GM12878 (cell line): ENCODE measurements around the gene MAP1S. TPM values are rescaled to one million over a fixed set of nuclear protein-coding genes. Genes with fewer than 3 reads are reported as not detected.

Experiments used
- ATAC-seq: fragments of 200-7000 bp; cut with Tn5 transposase; 3 replicates; pipeline ENCODE4 v1.9.1; 2020; ENCODE audit warnings: mild to moderate bottlenecking, moderate library complexity
- BruUV-seq: library from RNA; stranded (reverse); fragments of 400-500 nt; replicated peaks from 2 replicates; lab custom pipeline; 2021; lab: Mats Ljungman, UMichigan
- CTCF ChIA-PET: fragments of 300-600 bp; sonication (Branson Sonifier 250); formaldehyde crosslinking; extraction: SDS; loops from one replicate; lab custom pipeline; 2021; ENCODE audit warnings: inconsistent platforms; lab: Yijun Ruan, JAX
- POLR2A ChIA-PET: fragments of 350-600 bp; formaldehyde crosslinking; extraction: SDS; loops from one replicate; lab custom pipeline; 2021; ENCODE audit warnings: inconsistent platforms; lab: Charles Lee
- RAD21 ChIA-PET: fragments of 300-600 bp; sonication (Branson Sonifier 250); formaldehyde crosslinking; loops from one replicate; lab custom pipeline; 2023; ENCODE audit warnings: antibody characterized with exemption; ENCODE audit not compliant: unreplicated experiment; lab: Charles Lee
- SMC1A ChIA-PET: fragments of 300-600 bp; sonication (Branson Sonifier 250); formaldehyde crosslinking; loops from one replicate; lab custom pipeline; 2023; ENCODE audit not compliant: unreplicated experiment, uncharacterized antibody; lab: Charles Lee
- DNase-seq: peaks from one replicate; pipeline ENCODE4 v3.0.0-alpha.2; 2011; ENCODE audit warnings: low read depth, low spot score
- FAIRE-seq: peaks from 3 replicates; lab custom pipeline; 2011; peaks lifted over from hg19 to GRCh38; lab: Jason Lieb, UNC
- H2AFZ ChIP-seq: 2 replicates; pipeline ENCODE4 v1.6.0; 2011; ENCODE audit warnings: low read depth, low read length, control low read depth; ENCODE audit not compliant: control insufficient read depth
- H3K27ac ChIP-seq: 2 replicates; pipeline ENCODE4 v1.5.1; 2011; ENCODE audit warnings: control low read depth; ENCODE audit not compliant: control insufficient read depth, insufficient read depth
- H3K27me3 ChIP-seq, 2 experiments: replicated peaks in 1 of 2; 2 replicates each; pipeline versions ENCODE4 v1.6.0 to v1.6.1; 2011; ENCODE audit warnings: low read length in 1 of 2; ENCODE audit not compliant: control insufficient read depth in 2 of 2, insufficient read depth in 2 of 2
- H3K36me3 ChIP-seq, 2 experiments: 2 replicates each; pipeline ENCODE4 v1.5.1; 2011; ENCODE audit warnings: low read length in 1 of 2; ENCODE audit not compliant: control insufficient read depth in 2 of 2, insufficient read depth in 2 of 2
- H3K4me1 ChIP-seq: 2 replicates; pipeline ENCODE4 v1.6.1; 2011; ENCODE audit warnings: mild to moderate bottlenecking, low read length, moderate library complexity, mixed read lengths; ENCODE audit not compliant: control insufficient read depth, insufficient read depth
- H3K4me2 ChIP-seq: 2 replicates; pipeline ENCODE4 v1.6.0; 2011; ENCODE audit warnings: control low read depth; ENCODE audit not compliant: control insufficient read depth, insufficient read depth
- H3K4me3 ChIP-seq: fragments of 200-600 bp; sonication (generic); 2 replicates; pipeline ENCODE4 v1.5.1; 2016
- H3K79me2 ChIP-seq: 2 replicates; pipeline ENCODE4 v1.6.0; 2011; ENCODE audit warnings: low read length; ENCODE audit not compliant: control insufficient read depth, insufficient read depth
- H3K9ac ChIP-seq: 2 replicates; pipeline ENCODE4 v1.8.0; 2011; ENCODE audit warnings: low read length, control low read depth, mixed read lengths; ENCODE audit not compliant: control insufficient read depth, insufficient read depth
- H3K9me3 ChIP-seq: replicated peaks from 3 replicates; pipeline ENCODE4 v1.5.1; 2011; ENCODE audit warnings: mild to moderate bottlenecking, low read length; ENCODE audit not compliant: control insufficient read depth, insufficient read depth
- H4K20me1 ChIP-seq: 2 replicates; pipeline ENCODE4 v1.6.0; 2011; ENCODE audit not compliant: control insufficient read depth, insufficient read depth
- BACH1 ChIP-seq: fragments of 450-650 bp; IDR thresholded peaks from 2 replicates; pipeline ENCODE4 v1.6.1; 2017; ENCODE audit warnings: mild to moderate bottlenecking, borderline replicate concordance
- EP300 ChIP-seq, 2 experiments: fragments of 150-350 bp in 1 of 2; IDR thresholded peaks; 2 replicates each; pipeline ENCODE4 v1.6.1; 2011 to 2012; ENCODE audit warnings: low read depth in 2 of 2, low read length in 2 of 2, borderline replicate concordance in 1 of 2, improper control_type of control experiment in 1 of 2, inconsistent platforms in 1 of 2; ENCODE audit not compliant: control insufficient read depth in 1 of 2
- POU2F2 ChIP-seq: IDR thresholded peaks from 3 replicates; pipeline ENCODE4 v1.6.1; 2011; ENCODE audit warnings: low read depth, mild to moderate bottlenecking, low read length, borderline replicate concordance
- RBBP5 ChIP-seq: fragments of 200-600 bp; sonication (generic); conservative IDR thresholded peaks from 2 replicates; pipeline ENCODE4 v1.6.1; 2016
- SIN3A ChIP-seq: IDR thresholded peaks from 2 replicates; pipeline ENCODE4 v1.6.1; 2012; ENCODE audit warnings: low read depth, low read length, improper control_type of control experiment
- SIX5 ChIP-seq: IDR thresholded peaks from 2 replicates; pipeline ENCODE4 v1.6.1; 2011; ENCODE audit warnings: mild to moderate bottlenecking, low read depth, low read length, moderate library complexity; ENCODE audit not compliant: severe bottlenecking
- SPI1 ChIP-seq: IDR thresholded peaks from 2 replicates; pipeline ENCODE4 v1.6.1; 2011; ENCODE audit warnings: low read depth, mild to moderate bottlenecking, low read length, moderate library complexity, borderline replicate concordance; ENCODE audit not compliant: insufficient read depth
- SUZ12 ChIP-seq: fragments of 200-600 bp; sonication (generic); IDR thresholded peaks from one replicate; pipeline ENCODE4 v1.6.1; 2018; ENCODE audit warnings: antibody characterized with exemption, mild to moderate bottlenecking; ENCODE audit not compliant: unreplicated experiment
- TARDBP ChIP-seq: IDR thresholded peaks from 2 replicates; pipeline ENCODE4 v1.6.1; 2016; ENCODE audit warnings: borderline replicate concordance
- ZNF207 ChIP-seq: fragments of 450-650 bp; IDR thresholded peaks from 2 replicates; pipeline ENCODE4 v1.6.1; 2014; ENCODE audit warnings: antibody characterized with exemption, mild to moderate bottlenecking, borderline replicate concordance
- WGBS: methylation state at CpG from one replicate; pipeline ENCODE4 v1.1.6; 2016; ENCODE audit warnings: low lambda C conversion rate; ENCODE audit not compliant: insufficient replicate concordance, insufficient coverage; ENCODE audit errors: missing lambda C conversion rate; 5-methylcytosine and 5-hydroxymethylcytosine counted together
- in situ Hi-C: fragments of 300-500 bp; cut with MboI; formaldehyde crosslinking; loops from 9 replicates; pipeline ENCODE4 v1.14.3; 2018; ENCODE audit warnings: mixed read lengths
- intact Hi-C: fragments of 100-400 bp; cut with micrococcal nuclease; formaldehyde crosslinking; loops from one replicate; pipeline ENCODE4 v1.14.2; 2022; ENCODE audit not compliant: unreplicated experiment
- polyA plus RNA-seq, 11 experiments: library from polyadenylated mRNA; depleted of rRNA in 4 of 11; unstranded in 6 of 11; stranded (reverse) in 5 of 11; fragments of >200 nt; fragmentation: Nextera tagmentation in 4 of 11; fragmentation: Illumina TruSeq in 1 of 11; extraction: Ambion mirVana in 4 of 11; extraction: Trizol in 1 of 11; gene quantifications; 1 replicate in 1 of 11; 2 replicates in 10 of 11; pipeline versions ENCODE4 v1.2.1 to v1.2.3, GENCODE V29; 2011 to 2016; ENCODE audit warnings: inconsistent platforms in 2 of 11, missing spikeins in 2 of 11, low read depth in 1 of 11
- total RNA-seq, 4 experiments: library from RNA; depleted of rRNA in 3 of 4; stranded (reverse); fragments of >200 nt in 3 of 4; fragmentation: Illumina TruSeq in 1 of 4; extraction: Trizol in 1 of 4; gene quantifications; 2 replicates each; pipeline versions ENCODE4 v1.2.1 to v1.2.3, GENCODE V29; 2013 to 2021
- TF ChIP-seq, protein P1 (sequence below): fragments of 450-650 bp; IDR thresholded peaks from 2 replicates; pipeline ENCODE4 v1.6.1; 2016; ENCODE audit warnings: mild to moderate bottlenecking

The MAP1S gene
- total and polyA plus RNA-seq, 10 of the 15 experiments (the other 5 are each of a cell fraction or from before 2014, with no cell fraction given) = 2.1 to 63.9 (median 15.0) TPM

DNA sequence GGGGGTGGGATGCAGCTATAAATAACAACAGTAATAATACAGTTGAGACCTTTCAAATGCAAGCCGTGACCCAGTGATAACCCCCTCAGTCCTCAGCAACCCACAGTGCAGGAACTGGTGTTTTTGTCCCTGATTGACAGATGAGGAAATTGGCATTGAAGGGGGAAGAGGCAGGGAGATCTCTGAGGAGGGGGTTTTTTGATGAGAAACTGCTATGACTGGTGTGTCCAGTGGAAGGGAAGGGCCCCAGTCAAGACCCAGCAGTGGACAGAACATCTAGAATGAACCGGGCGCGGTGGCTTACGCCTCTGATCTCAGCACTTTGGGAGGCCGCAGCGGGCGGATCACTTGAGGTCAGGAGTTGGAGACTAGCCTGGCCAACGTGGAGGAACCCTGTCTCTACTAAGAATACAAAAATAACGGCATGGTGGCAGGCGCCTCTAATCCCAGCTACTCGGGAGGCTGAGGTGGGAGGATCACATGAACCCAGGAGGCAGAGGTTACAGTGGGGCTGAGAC lies 1.9 kb downstream of the MAP1S start:
- SMC1A ChIA-PET = interaction anchor here (1.2 to 7.6 kb wide), 4 partner anchors 11 to 33 kb away, joined by 4 to 91 read pairs (median 11); partner anchors contain the start of gene FCHO1
- no peaks in the 10 kb centered on the region for H3K9me3 ChIP-seq
- ATAC-seq (no peak), DNase-seq (no peak), FAIRE-seq (no peak)
- peak overlapping the region; percentile 77 for H3K9ac ChIP-seq
- H3K36me3 ChIP-seq = peaks cover 9 to 18% of the 10 kb centered on the region in 2 experiments; a peak in 3 of 4 replicates
- TSS peak; percentile 55 for BruUV-seq
- peaks cover 23% of the 10 kb centered on the region for H3K79me2 ChIP-seq
- in situ Hi-C loops (no loop called here), intact Hi-C loops (no loop called here)
- 89% methylated on average over 12 of the region's 12 CpGs for WGBS
- peaks cover 27% of the 10 kb centered on the region for H3K4me1 ChIP-seq
- POLR2A ChIA-PET = interaction anchor here (0.6 to 3.7 kb wide), 3 partner anchors 30 to 310 kb away, joined by 3 to 21 read pairs (median 9); partner anchors contain the start of gene FCHO1
- H3K27me3 ChIP-seq = no peaks in the 10 kb centered on the region
- RAD21 ChIA-PET = interaction anchor here (0.9 to 1.9 kb wide), 3 partner anchors 33 to 55 kb away, joined by 3 to 7 read pairs (median 4); no protein-coding TSS in a partner anchor
- 0 out of 2 replicates have a peak, but pooled peaks cover 2% of the 10 kb centered on the region for H4K20me1 ChIP-seq
- no peak overlapping the region for H3K27ac ChIP-seq
- peak overlapping the region; percentile 99 for H3K4me3 ChIP-seq
- H2AFZ ChIP-seq = no peak overlapping the region
- peak overlapping the region; percentile 87 for H3K4me2 ChIP-seq
- CTCF ChIA-PET = interaction anchor here (0.6 to 4.0 kb wide), 5 partner anchors 10 to 70 kb away, joined by 3 to 23 read pairs (median 6); no protein-coding TSS in a partner anchor
- TF ChIP-seq BACH1 (no peak), SIN3A (no peak), POU2F2 (no peak), RBBP5 (no peak), SPI1 (no peak), ZNF207 (no peak), TARDBP (no peak), SIX5 (no peak), EP300 (IDR thresholded peaks at IDR 0.05; ENCODE audit: borderline replicate concordance in 1 of 2, control insufficient read depth in 1 of 2, low read depth in 2 of 2, low read length in 2 of 2) (no peak), SUZ12 (no peak)
- TF ChIP-seq, protein P1, sequence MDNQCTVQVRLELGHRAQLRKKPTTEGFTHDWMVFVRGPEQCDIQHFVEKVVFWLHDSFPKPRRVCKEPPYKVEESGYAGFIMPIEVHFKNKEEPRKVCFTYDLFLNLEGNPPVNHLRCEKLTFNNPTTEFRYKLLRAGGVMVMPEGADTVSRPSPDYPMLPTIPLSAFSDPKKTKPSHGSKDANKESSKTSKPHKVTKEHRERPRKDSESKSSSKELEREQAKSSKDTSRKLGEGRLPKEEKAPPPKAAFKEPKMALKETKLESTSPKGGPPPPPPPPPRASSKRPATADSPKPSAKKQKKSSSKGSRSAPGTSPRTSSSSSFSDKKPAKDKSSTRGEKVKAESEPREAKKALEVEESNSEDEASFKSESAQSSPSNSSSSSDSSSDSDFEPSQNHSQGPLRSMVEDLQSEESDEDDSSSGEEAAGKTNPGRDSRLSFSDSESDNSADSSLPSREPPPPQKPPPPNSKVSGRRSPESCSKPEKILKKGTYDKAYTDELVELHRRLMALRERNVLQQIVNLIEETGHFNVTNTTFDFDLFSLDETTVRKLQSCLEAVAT = no peak
